K562 (cell line): ENCODE measurements around the gene PCDHGA4. TPM values are rescaled to one million over a fixed set of nuclear protein-coding genes. Genes with fewer than 3 reads are reported as not detected.
"Not testable (repeated sequence)": the region's sequence is repeated elsewhere in the genome, so short reads cannot be mapped to it uniquely, and the experiment has no call there.

Experiments used
- ATAC-seq: fragments of 200-7000 bp; cut with Tn5 transposase; 3 replicates; pipeline ENCODE4 v1.9.1; 2020; ENCODE audit warnings: moderate library complexity
- BruUV-seq: library from RNA; stranded (reverse); fragments of 400-500 nt; replicated peaks from 2 replicates; lab custom pipeline; 2021; lab: Mats Ljungman, UMichigan
- CTCF ChIA-PET: fragments of 300-600 bp; formaldehyde crosslinking; extraction: SDS; loops from one replicate; lab custom pipeline; 2021; ENCODE audit warnings: low intra/inter-chr PET ratio; lab: Yijun Ruan, JAX
- POLR2A ChIA-PET: fragments of 300-600, 350-650 bp; sonication (Branson Sonifier 250); formaldehyde crosslinking; extraction: SDS; loops from one replicate; lab custom pipeline; 2021; ENCODE audit warnings: antibody characterized with exemption, inconsistent platforms; lab: Yijun Ruan, JAX
- DNase-seq, 4 experiments: peaks; one replicate each; pipeline versions ENCODE4 v3.0.0 to v3.0.0-alpha.2; 2011 to 2018; ENCODE audit warnings: low spot score in 3 of 4, mixed read lengths in 3 of 4; ENCODE audit errors: extremely low read depth in 1 of 4
- FAIRE-seq: peaks from 2 replicates; lab custom pipeline; 2011; peaks lifted over from hg19 to GRCh38; lab: Jason Lieb, UNC
- H2AFZ ChIP-seq: 2 replicates; pipeline ENCODE4 v1.6.0; 2011; ENCODE audit warnings: low read depth, low read length, control low read depth, inconsistent platforms
- H3K27ac ChIP-seq: fragments of 200-600 bp; 3 replicates; pipeline ENCODE4 v1.8.0; 2011; ENCODE audit warnings: low read depth, mild to moderate bottlenecking, control low read depth, inconsistent platforms, low read length, moderate library complexity, mixed read lengths; ENCODE audit errors: extremely low read depth
- H3K27me3 ChIP-seq, 2 experiments: fragments of 300-600 bp in 1 of 2; 2 replicates in 1 of 2; 3 replicates in 1 of 2; pipeline versions ENCODE4 v1.6.0 to v1.8.0; 2011; ENCODE audit warnings: inconsistent platforms in 2 of 2, low read length in 2 of 2, mild to moderate bottlenecking in 1 of 2, mixed read lengths in 1 of 2, moderate library complexity in 1 of 2; ENCODE audit not compliant: control insufficient read depth in 2 of 2, insufficient read depth in 2 of 2
- H3K36me3 ChIP-seq: fragments of 300-600 bp; 3 replicates; pipeline ENCODE4 v1.8.0; 2011; ENCODE audit warnings: mild to moderate bottlenecking, low read length, inconsistent platforms; ENCODE audit not compliant: control insufficient read depth, insufficient read depth
- H3K4me1 ChIP-seq, 2 experiments: fragments of 200-600 bp in 1 of 2; replicated peaks in 1 of 2; 2 replicates in 1 of 2; 3 replicates in 1 of 2; pipeline versions ENCODE4 v1.5.1 to v1.8.0; 2011; ENCODE audit warnings: inconsistent platforms in 2 of 2, low read length in 2 of 2, mild to moderate bottlenecking in 1 of 2, mixed read lengths in 1 of 2, moderate library complexity in 1 of 2; ENCODE audit not compliant: control insufficient read depth in 2 of 2, insufficient read depth in 2 of 2
- H3K4me2 ChIP-seq: 2 replicates; pipeline ENCODE4 v1.6.1; 2011; ENCODE audit warnings: low read length, control low read depth, inconsistent platforms, mixed read lengths; ENCODE audit not compliant: insufficient read depth
- H3K4me3 ChIP-seq: fragments of 200-600 bp; sonication (generic), shearing (Covaris generic); 2 replicates; pipeline ENCODE4 v1.5.1; 2016; ENCODE audit warnings: control low read depth, inconsistent platforms
- H3K79me2 ChIP-seq: fragments of 200-600 bp; 3 replicates; pipeline ENCODE4 v1.8.0; 2011; ENCODE audit warnings: low read length, inconsistent platforms; ENCODE audit not compliant: control insufficient read depth, insufficient read depth
- H3K9ac ChIP-seq, 2 experiments: 2 replicates each; pipeline versions ENCODE4 v1.6.0 to v1.6.1; 2011; ENCODE audit warnings: low read depth in 2 of 2, low read length in 2 of 2, control low read depth in 1 of 2, inconsistent platforms in 1 of 2, mild to moderate bottlenecking in 1 of 2, mixed read lengths in 1 of 2; ENCODE audit not compliant: insufficient read depth in 1 of 2
- H3K9me1 ChIP-seq: one replicate; pipeline ENCODE4 v1.6.0; 2011; ENCODE audit warnings: inconsistent platforms, mild to moderate bottlenecking, low read length, moderate library complexity; ENCODE audit not compliant: control insufficient read depth, insufficient read depth
- H3K9me3 ChIP-seq: replicated peaks from 2 replicates; pipeline ENCODE4 v1.5.1; 2011; ENCODE audit warnings: low read depth, low read length, inconsistent platforms; ENCODE audit not compliant: control insufficient read depth, insufficient read depth
- H4K20me1 ChIP-seq: replicated peaks from 2 replicates; pipeline ENCODE4 v1.6.1; 2011; ENCODE audit warnings: low read length, inconsistent platforms, mixed read lengths; ENCODE audit not compliant: control insufficient read depth, insufficient read depth
- WGBS: fragments of 100-300 bp; shearing (Covaris generic); methylation state at CpG from one replicate; pipeline ENCODE4 v1.1.6; 2016; ENCODE audit warnings: low coverage, mixed read lengths; ENCODE audit not compliant: insufficient coverage; ENCODE audit errors: missing lambda C conversion rate; 5-methylcytosine and 5-hydroxymethylcytosine counted together
- in situ Hi-C: fragments of 300-500 bp; cut with MboI; formaldehyde crosslinking; loops from 4 replicates; pipeline ENCODE4 v1.15.0; 2018; ENCODE audit warnings: inconsistent platforms, mixed read lengths
- intact Hi-C: fragments of 100-400 bp; cut with micrococcal nuclease; formaldehyde crosslinking; loops from 2 replicates; pipeline ENCODE4 v1.14.2; 2022
- polyA plus RNA-seq, 8 experiments: library from polyadenylated mRNA; depleted of rRNA in 4 of 8; stranded (reverse) in 5 of 8; unstranded in 3 of 8; fragments of >200 nt; fragmentation: Nextera tagmentation in 2 of 8; fragmentation: Illumina TruSeq in 1 of 8; extraction: Ambion mirVana in 2 of 8; extraction: Trizol in 1 of 8; gene quantifications; 2 replicates each; pipeline versions ENCODE4 v1.2.1 to v1.2.3, GENCODE V29; 2011 to 2014; ENCODE audit warnings: inconsistent platforms in 1 of 8, missing spikeins in 1 of 8
- total RNA-seq, 7 experiments: library from RNA; depleted of rRNA in 6 of 7; stranded (reverse); fragments of >200 nt in 6 of 7; fragmentation: Illumina TruSeq in 2 of 7; extraction: Trizol in 2 of 7; gene quantifications; 2 replicates each; pipeline versions ENCODE4 v1.2.1 to v1.2.3, GENCODE V29; 2011 to 2021; ENCODE audit warnings: low replicate concordance in 1 of 7
- TF ChIP-seq, protein P1 (sequence below), 2 experiments: fragments of 450-650 bp; formaldehyde crosslinking in 1 of 2; IDR thresholded peaks; 2 replicates each; pipeline versions ENCODE4 v1.4.0 to v1.6.1; 2014 to 2020; ENCODE audit warnings: mild to moderate bottlenecking in 2 of 2, borderline replicate concordance in 1 of 2, low read depth in 1 of 2

The PCDHGA4 gene
- total and polyA plus RNA-seq, 9 of the 15 experiments (the other 6 are each of a cell fraction or from before 2014, with no cell fraction given), result 0.12 to 0.40 (median 0.36) TPM; not detected in 2

DNA sequence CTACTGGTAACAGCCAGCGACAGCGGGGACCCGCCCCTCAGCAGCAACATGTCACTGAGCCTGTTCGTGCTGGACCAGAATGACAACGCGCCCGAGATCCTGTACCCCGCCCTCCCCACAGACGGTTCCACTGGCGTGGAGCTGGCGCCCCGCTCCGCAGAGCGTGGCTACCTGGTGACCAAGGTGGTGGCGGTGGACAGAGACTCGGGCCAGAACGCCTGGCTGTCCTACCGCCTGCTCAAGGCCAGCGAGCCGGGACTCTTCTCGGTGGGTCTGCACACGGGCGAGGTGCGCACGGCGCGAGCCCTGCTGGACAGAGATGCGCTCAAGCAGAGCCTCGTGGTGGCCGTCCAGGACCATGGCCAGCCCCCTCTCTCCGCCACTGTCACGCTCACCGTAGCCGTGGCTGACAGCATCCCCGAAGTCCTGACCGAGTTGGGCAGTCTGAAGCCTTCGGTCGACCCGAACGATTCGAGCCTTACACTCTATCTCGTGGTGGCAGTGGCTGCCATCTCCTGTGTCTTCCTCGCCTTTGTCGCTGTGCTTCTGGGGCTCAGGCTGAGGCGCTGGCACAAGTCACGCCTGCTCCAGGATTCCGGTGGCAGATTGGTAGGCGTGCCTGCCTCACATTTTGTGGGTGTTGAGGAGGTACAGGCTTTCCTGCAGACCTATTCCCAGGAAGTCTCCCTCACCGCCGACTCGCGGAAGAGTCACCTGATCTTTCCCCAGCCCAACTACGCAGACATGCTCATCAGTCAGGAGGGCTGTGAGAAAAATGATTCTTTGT is 39.8 kb downstream of the PCDHGA4 start:
- CTCF ChIA-PET, result not testable (repeated sequence)
- TF ChIP-seq, protein P1, sequence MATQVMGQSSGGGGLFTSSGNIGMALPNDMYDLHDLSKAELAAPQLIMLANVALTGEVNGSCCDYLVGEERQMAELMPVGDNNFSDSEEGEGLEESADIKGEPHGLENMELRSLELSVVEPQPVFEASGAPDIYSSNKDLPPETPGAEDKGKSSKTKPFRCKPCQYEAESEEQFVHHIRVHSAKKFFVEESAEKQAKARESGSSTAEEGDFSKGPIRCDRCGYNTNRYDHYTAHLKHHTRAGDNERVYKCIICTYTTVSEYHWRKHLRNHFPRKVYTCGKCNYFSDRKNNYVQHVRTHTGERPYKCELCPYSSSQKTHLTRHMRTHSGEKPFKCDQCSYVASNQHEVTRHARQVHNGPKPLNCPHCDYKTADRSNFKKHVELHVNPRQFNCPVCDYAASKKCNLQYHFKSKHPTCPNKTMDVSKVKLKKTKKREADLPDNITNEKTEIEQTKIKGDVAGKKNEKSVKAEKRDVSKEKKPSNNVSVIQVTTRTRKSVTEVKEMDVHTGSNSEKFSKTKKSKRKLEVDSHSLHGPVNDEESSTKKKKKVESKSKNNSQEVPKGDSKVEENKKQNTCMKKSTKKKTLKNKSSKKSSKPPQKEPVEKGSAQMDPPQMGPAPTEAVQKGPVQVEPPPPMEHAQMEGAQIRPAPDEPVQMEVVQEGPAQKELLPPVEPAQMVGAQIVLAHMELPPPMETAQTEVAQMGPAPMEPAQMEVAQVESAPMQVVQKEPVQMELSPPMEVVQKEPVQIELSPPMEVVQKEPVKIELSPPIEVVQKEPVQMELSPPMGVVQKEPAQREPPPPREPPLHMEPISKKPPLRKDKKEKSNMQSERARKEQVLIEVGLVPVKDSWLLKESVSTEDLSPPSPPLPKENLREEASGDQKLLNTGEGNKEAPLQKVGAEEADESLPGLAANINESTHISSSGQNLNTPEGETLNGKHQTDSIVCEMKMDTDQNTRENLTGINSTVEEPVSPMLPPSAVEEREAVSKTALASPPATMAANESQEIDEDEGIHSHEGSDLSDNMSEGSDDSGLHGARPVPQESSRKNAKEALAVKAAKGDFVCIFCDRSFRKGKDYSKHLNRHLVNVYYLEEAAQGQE (IDR thresholded peaks at IDR 0.05; ENCODE audit: borderline replicate concordance), result peak; percentile 31; the same call in 1 of the 2 replicates
- TF ChIP-seq, protein P1 (CRISPR knock-in tag; IDR thresholded peaks at IDR 0.05; ENCODE audit: low read depth), result not testable (repeated sequence)

More for the DNA sequence above, 39.8 kb downstream of the PCDHGA4 start:
- DNase-seq, H3K9ac ChIP-seq, H3K4me2 ChIP-seq, H3K9me1 ChIP-seq, H3K9me3 ChIP-seq, H3K4me3 ChIP-seq, H4K20me1 ChIP-seq, H3K27ac ChIP-seq, H3K36me3 ChIP-seq, FAIRE-seq, ATAC-seq, in situ Hi-C loops, BruUV-seq, H2AFZ ChIP-seq, intact Hi-C loops, POLR2A ChIA-PET, H3K79me2 ChIP-seq: not testable (repeated sequence)
- peaks cover 0 to 14% of the 10 kb centered on the region in 2 experiments; a peak in 1 of 5 replicates for H3K4me1 ChIP-seq
- H3K27me3 ChIP-seq, result peaks cover 0 to 26% of the 10 kb centered on the region in 2 experiments; a peak in 3 of 5 replicates
- 11% methylated on average over 34 of the region's 53 CpGs for whole genome bisulfite sequencing
